HG03066 (cell line): Measurements from ENCODE around the gene MT1G.
"Not testable (repeated sequence)": the region's sequence is repeated elsewhere in the genome, so short reads cannot be mapped to it uniquely, and the experiment has no call there.

Source experiments
- ATAC-seq: cut with Tn5 transposase; IDR thresholded peaks from one replicate; pipeline ENCODE4 v1.9.1; 2021; ENCODE audit warnings: low read depth; ENCODE audit not compliant: unreplicated experiment

Gene MT1G

DNA sequence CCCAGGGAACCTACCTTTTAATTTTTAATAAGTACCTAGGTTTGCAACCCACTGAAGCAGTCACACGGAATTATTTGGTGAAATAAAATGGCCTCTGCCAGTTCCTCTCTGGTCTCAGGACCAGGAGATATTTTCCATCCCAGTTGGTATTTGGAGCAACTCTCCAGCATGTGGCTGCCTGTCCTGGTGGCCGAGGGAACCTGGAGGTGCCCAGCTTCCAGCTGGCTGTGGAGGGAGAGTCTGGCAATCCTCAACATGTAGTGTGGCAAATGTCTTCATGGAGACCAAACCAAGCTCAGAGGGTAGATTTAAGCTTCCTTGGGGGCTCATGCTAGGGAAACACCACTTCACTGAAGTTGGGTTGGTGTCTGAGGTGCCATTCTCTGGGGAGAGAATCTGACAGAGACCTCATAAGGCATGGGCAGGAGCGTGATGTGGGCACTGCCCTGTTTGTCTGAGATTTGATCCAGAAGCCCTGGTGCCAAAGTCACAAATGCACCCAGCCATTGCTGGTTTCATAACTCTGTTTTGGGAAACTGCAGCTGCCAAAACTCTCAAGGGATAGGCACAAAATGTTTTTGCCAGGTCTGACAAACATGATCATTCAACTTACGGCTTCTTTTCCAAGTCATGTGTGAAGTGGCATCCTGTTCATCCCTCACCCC lies 17.2 kb upstream of the MT1G start:
- ATAC-seq = no peak

GRCh38 chr16:56684256-56684925 lies 16.5 kb upstream of the MT1G start:
- ATAC-seq = no peak

GRCh38 chr16:56683424-56684172 lies 15.7 kb upstream of the MT1G start:
- ATAC-seq = no peak

- ATAC-seq = peak; percentile 14
Measured at GRCh38 chr16:56682703-56683397, 15.0 kb upstream of the MT1G start.

- peak; percentile 98 for ATAC-seq
Measured at GRCh38 chr16:56681939-56682702, 14.3 kb upstream of the MT1G start, which contains the start of gene MT1X. TSS of gene MT1X (plus strand) at chr16:56682470. CDS start at chr16:56682541, 71 bp downstream.

DNA sequence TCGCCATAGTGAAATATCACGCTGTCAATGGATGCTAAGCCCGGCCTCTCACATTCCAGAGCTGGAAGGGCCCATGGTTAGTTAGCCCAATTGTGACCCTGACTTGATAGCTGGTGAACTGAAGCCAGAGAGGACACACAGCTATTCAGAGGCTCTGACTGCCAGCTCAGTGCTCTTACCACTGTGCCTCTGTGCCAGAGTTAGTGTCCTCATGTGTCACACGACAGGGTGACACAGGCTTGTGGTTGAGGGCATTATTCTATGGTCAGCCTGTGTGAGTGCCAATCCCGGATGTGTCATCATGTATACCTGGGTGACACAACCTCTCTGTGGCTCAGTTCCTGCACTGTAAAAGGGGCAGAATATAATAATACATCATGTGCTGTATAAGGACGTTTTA lies 12.0 kb upstream of the MT1G start:
- no peak for ATAC-seq

GRCh38 chr16:56679078-56679730 lies 11.3 kb upstream of the MT1G start:
- ATAC-seq = no peak

DNA sequence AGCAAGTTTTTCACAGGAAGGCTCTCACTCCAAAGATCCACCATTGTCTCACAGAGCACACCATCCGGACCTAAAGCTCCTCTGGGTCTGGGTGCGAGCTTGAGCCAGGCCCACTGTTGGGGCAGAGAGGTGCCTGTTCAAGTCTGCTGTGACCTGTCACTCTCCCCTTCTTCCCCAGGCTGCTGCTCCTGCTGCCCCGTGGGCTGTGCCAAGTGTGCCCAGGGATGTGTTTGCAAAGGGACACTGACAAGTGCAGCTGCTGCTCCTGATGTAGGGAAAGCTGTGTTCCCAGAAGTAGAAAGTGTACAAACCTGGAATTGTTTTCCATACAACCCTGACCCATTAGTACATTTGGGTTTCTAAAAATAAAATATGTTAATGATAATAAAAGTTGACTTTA lies 9.6 kb upstream of the MT1G start:
- ATAC-seq = no peak

DNA sequence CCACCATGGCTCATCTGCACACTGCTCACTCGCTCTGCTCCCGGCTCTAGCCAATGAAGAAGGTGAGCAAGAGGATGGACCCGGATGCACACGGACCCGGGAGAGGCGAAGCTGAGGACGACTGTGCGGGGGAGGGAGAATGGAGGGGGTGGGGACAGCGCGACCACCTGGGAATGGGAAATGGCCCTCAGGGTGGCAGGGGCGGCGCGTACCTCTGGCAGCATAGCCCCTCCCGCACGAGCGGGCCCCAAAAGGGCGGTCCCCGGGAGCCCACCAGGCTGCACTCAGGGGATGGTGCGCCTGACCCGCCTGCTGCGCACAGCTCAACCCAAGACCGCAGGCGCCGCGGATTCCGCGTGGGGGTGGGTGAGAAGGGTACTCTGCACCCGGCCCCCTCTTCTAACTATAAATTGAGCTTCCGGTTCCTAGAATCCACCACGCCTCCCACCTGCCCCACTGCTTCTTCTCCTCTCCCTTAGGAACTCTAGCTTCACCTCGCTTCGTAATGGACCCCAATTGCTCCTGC lies 7.9 kb upstream of the MT1G start:
- ATAC-seq = no peak

DNA sequence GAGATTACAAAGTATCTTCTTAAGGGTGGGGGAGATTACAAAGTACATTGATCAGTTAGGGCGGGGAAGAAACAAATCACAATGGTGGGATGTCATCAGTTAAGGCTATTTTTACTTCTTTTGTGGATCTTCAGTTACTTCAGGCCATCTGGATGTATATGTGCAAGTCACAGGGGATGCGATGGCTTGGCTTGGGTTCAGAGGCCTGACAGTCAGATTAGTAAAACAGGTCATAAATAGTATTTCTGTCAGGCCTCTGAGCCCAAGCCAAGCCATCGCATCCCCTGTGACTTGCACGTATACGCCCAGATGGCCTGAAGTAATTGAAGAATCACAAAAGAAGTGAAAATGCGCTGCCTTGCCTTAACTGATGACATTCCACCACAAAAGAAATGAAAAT lies 6.7 kb upstream of the MT1G start:
- ATAC-seq = not testable (repeated sequence)

- ATAC-seq = no peak
Measured at GRCh38 chr16:56673921-56674320, 6.1 kb upstream of the MT1G start.

DNA sequence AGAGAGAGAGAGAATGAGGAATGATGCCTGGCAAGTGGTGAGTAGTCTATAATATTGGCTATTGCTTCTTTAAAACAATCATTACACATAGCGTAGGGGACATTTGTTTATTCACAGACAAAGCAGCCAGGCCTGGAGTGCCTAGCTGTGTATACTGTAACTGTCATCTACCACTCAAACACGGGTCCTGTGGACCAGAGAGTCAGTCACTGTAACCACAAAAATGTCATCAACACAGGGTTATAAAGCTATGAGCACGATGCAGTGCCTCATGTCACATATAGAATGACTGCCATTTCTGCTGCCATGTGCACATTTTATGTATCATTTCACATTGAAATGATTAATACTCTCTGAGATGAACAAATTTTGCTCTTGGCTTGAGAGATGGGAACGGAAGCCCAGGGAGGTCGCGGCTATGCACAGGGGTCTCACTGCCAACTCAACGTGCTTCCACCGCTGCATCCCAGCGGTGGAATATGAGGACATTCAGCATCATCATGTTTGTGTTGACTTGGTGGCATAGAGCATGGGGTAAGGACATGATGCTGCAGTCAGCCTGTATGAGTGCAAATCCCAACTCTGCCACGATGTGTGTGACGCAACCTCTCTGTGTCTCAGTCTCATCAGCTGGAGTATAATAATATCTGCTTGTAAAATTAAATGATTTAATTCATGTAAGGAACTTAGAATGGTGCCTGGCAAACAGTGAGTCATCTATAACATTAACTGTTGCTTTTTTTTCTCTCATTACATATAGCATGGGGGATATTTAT lies 5.1 kb upstream of the MT1G start:
- ATAC-seq = no peak

- not testable (repeated sequence) for ATAC-seq
Measured at GRCh38 chr16:56672171-56672570, 4.3 kb upstream of the MT1G start.

GRCh38 chr16:56671691-56672090 lies 3.8 kb upstream of the MT1G start:
- ATAC-seq = not testable (repeated sequence)

DNA sequence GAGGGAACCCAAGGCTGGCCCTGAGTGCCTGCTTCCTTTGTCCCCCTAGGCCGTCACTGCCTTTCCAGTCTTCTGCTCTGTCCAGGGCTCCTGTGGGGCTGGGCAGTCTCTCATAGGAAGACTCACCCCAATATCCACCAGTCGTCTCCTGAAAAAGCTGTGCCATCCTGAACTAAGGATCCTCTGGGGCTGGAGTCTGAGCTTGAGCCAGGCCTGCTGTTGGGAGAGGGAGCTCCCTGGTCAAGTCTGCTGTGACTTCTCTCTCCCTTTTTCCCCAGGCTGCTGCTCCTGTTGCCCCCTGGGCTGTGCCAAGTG lies 2.7 kb upstream of the MT1G start:
- ATAC-seq = no peak

- ATAC-seq = no peak
Measured at GRCh38 chr16:56669840-56670619, 2.2 kb upstream of the MT1G start.

GRCh38 chr16:56669005-56669839 lies 1.4 kb upstream of the MT1G start, which contains the start of gene MT1H:
TSS of gene MT1H (plus strand) at chr16:56669814. CDS start at chr16:56669885, 71 bp downstream.
- no peak for ATAC-seq
